GM12878 (cell line): ENCODE results near the gene LGALS4. TPM values are rescaled to one million over a fixed set of nuclear protein-coding genes. Genes with fewer than 3 reads are reported as not detected.

ENCODE experiments used
- ATAC-seq: fragments of 200-7000 bp; cut with Tn5 transposase; 3 replicates; pipeline ENCODE4 v1.9.1; 2020; ENCODE audit warnings: mild to moderate bottlenecking, moderate library complexity
- BruUV-seq: library from RNA; stranded (reverse); fragments of 400-500 nt; replicated peaks from 2 replicates; lab custom pipeline; 2021; lab: Mats Ljungman, UMichigan
- CTCF ChIA-PET: fragments of 300-600 bp; sonication (Branson Sonifier 250); formaldehyde crosslinking; extraction: SDS; loops from one replicate; lab custom pipeline; 2021; ENCODE audit warnings: inconsistent platforms; lab: Yijun Ruan, JAX
- POLR2A ChIA-PET: fragments of 350-600 bp; formaldehyde crosslinking; extraction: SDS; loops from one replicate; lab custom pipeline; 2021; ENCODE audit warnings: inconsistent platforms; lab: Charles Lee
- RAD21 ChIA-PET: fragments of 300-600 bp; sonication (Branson Sonifier 250); formaldehyde crosslinking; loops from one replicate; lab custom pipeline; 2023; ENCODE audit warnings: antibody characterized with exemption; ENCODE audit not compliant: unreplicated experiment; lab: Charles Lee
- SMC1A ChIA-PET: fragments of 300-600 bp; sonication (Branson Sonifier 250); formaldehyde crosslinking; loops from one replicate; lab custom pipeline; 2023; ENCODE audit not compliant: unreplicated experiment, uncharacterized antibody; lab: Charles Lee
- DNase-seq: peaks from one replicate; pipeline ENCODE4 v3.0.0-alpha.2; 2011; ENCODE audit warnings: low read depth, low spot score
- FAIRE-seq: peaks from 3 replicates; lab custom pipeline; 2011; peaks lifted over from hg19 to GRCh38; lab: Jason Lieb, UNC
- H2AFZ ChIP-seq: 2 replicates; pipeline ENCODE4 v1.6.0; 2011; ENCODE audit warnings: low read depth, low read length, control low read depth; ENCODE audit not compliant: control insufficient read depth
- H3K27ac ChIP-seq: 2 replicates; pipeline ENCODE4 v1.5.1; 2011; ENCODE audit warnings: control low read depth; ENCODE audit not compliant: control insufficient read depth, insufficient read depth
- H3K27me3 ChIP-seq, 2 experiments: replicated peaks in 1 of 2; 2 replicates each; pipeline versions ENCODE4 v1.6.0 to v1.6.1; 2011; ENCODE audit warnings: low read length in 1 of 2; ENCODE audit not compliant: control insufficient read depth in 2 of 2, insufficient read depth in 2 of 2
- H3K36me3 ChIP-seq, 2 experiments: 2 replicates each; pipeline ENCODE4 v1.5.1; 2011; ENCODE audit warnings: low read length in 1 of 2; ENCODE audit not compliant: control insufficient read depth in 2 of 2, insufficient read depth in 2 of 2
- H3K4me1 ChIP-seq: 2 replicates; pipeline ENCODE4 v1.6.1; 2011; ENCODE audit warnings: mild to moderate bottlenecking, low read length, moderate library complexity, mixed read lengths; ENCODE audit not compliant: control insufficient read depth, insufficient read depth
- H3K4me2 ChIP-seq: 2 replicates; pipeline ENCODE4 v1.6.0; 2011; ENCODE audit warnings: control low read depth; ENCODE audit not compliant: control insufficient read depth, insufficient read depth
- H3K4me3 ChIP-seq: fragments of 200-600 bp; sonication (generic); 2 replicates; pipeline ENCODE4 v1.5.1; 2016
- H3K79me2 ChIP-seq: 2 replicates; pipeline ENCODE4 v1.6.0; 2011; ENCODE audit warnings: low read length; ENCODE audit not compliant: control insufficient read depth, insufficient read depth
- H3K9ac ChIP-seq: 2 replicates; pipeline ENCODE4 v1.8.0; 2011; ENCODE audit warnings: low read length, control low read depth, mixed read lengths; ENCODE audit not compliant: control insufficient read depth, insufficient read depth
- H3K9me3 ChIP-seq: replicated peaks from 3 replicates; pipeline ENCODE4 v1.5.1; 2011; ENCODE audit warnings: mild to moderate bottlenecking, low read length; ENCODE audit not compliant: control insufficient read depth, insufficient read depth
- H4K20me1 ChIP-seq: 2 replicates; pipeline ENCODE4 v1.6.0; 2011; ENCODE audit not compliant: control insufficient read depth, insufficient read depth
- BACH1 ChIP-seq: fragments of 450-650 bp; IDR thresholded peaks from 2 replicates; pipeline ENCODE4 v1.6.1; 2017; ENCODE audit warnings: mild to moderate bottlenecking, borderline replicate concordance
- CBX3 ChIP-seq: fragments of 200-600 bp; sonication (generic); IDR thresholded peaks from 2 replicates; pipeline ENCODE4 v1.6.1; 2016; ENCODE audit warnings: low read depth, borderline replicate concordance
- DPF2 ChIP-seq: fragments of 450-650 bp; IDR thresholded peaks from 2 replicates; pipeline ENCODE4 v1.6.1; 2017; ENCODE audit warnings: mild to moderate bottlenecking
- EP300 ChIP-seq, 2 experiments: fragments of 150-350 bp in 1 of 2; IDR thresholded peaks; 2 replicates each; pipeline ENCODE4 v1.6.1; 2011 to 2012; ENCODE audit warnings: low read depth in 2 of 2, low read length in 2 of 2, borderline replicate concordance in 1 of 2, improper control_type of control experiment in 1 of 2, inconsistent platforms in 1 of 2; ENCODE audit not compliant: control insufficient read depth in 1 of 2
- ESRRA ChIP-seq: IDR thresholded peaks from 2 replicates; pipeline ENCODE4 v1.6.1; 2012; ENCODE audit warnings: mild to moderate bottlenecking, low read length, improper control_type of control experiment
- MTA3 ChIP-seq: IDR thresholded peaks from 2 replicates; pipeline ENCODE4 v1.6.1; 2012; ENCODE audit warnings: low read length, inconsistent platforms, borderline replicate concordance
- MXI1 ChIP-seq: fragments of 150-350 bp; IDR thresholded peaks from 2 replicates; pipeline ENCODE4 v1.6.1; 2011; ENCODE audit warnings: low read depth, mild to moderate bottlenecking, inconsistent platforms, low read length, improper control_type of control experiment
- MYC ChIP-seq: IDR thresholded peaks from 2 replicates; pipeline ENCODE4 v1.6.1; 2011; ENCODE audit warnings: mild to moderate bottlenecking, low read length, moderate library complexity, inconsistent platforms; ENCODE audit not compliant: insufficient read depth, insufficient replicate concordance, insufficient read length, severe bottlenecking
- NBN ChIP-seq: fragments of 450-650 bp; IDR thresholded peaks from 2 replicates; pipeline ENCODE4 v1.6.1; 2016
- PKNOX1 ChIP-seq: fragments of 450-650 bp; IDR thresholded peaks from 2 replicates; pipeline ENCODE4 v1.6.1; 2016; ENCODE audit warnings: mild to moderate bottlenecking
- POLR2A ChIP-seq: IDR thresholded peaks from 2 replicates; pipeline ENCODE4 v1.6.1; 2011; ENCODE audit warnings: low read depth, mild to moderate bottlenecking, low read length
- POLR2AphosphoS5 ChIP-seq: IDR thresholded peaks from 2 replicates; pipeline ENCODE4 v1.6.1; 2011; ENCODE audit warnings: mild to moderate bottlenecking, low read length, inconsistent platforms
- RB1 ChIP-seq: fragments of 450-650 bp; formaldehyde crosslinking; IDR thresholded peaks from 2 replicates; pipeline ENCODE4 v1.6.1; 2017; ENCODE audit warnings: mild to moderate bottlenecking, borderline replicate concordance
- TAF1 ChIP-seq: IDR thresholded peaks from 2 replicates; pipeline ENCODE4 v1.6.1; 2011; ENCODE audit warnings: mild to moderate bottlenecking, low read depth, low read length, borderline replicate concordance
- TCF3 ChIP-seq: IDR thresholded peaks from 2 replicates; pipeline ENCODE4 v1.6.1; 2012; ENCODE audit warnings: low read depth, mild to moderate bottlenecking, low read length, borderline replicate concordance; ENCODE audit not compliant: insufficient read depth
- USF2 ChIP-seq: IDR thresholded peaks from 2 replicates; pipeline ENCODE4 v1.6.1; 2011; ENCODE audit warnings: low read depth, low read length, improper control_type of control experiment, borderline replicate concordance
- WGBS: methylation state at CpG from one replicate; pipeline ENCODE4 v1.1.6; 2016; ENCODE audit warnings: low lambda C conversion rate; ENCODE audit not compliant: insufficient replicate concordance, insufficient coverage; ENCODE audit errors: missing lambda C conversion rate; 5-methylcytosine and 5-hydroxymethylcytosine counted together
- in situ Hi-C: fragments of 300-500 bp; cut with MboI; formaldehyde crosslinking; loops from 9 replicates; pipeline ENCODE4 v1.14.3; 2018; ENCODE audit warnings: mixed read lengths
- intact Hi-C: fragments of 100-400 bp; cut with micrococcal nuclease; formaldehyde crosslinking; loops from one replicate; pipeline ENCODE4 v1.14.2; 2022; ENCODE audit not compliant: unreplicated experiment
- polyA plus RNA-seq, 11 experiments: library from polyadenylated mRNA; depleted of rRNA in 4 of 11; unstranded in 6 of 11; stranded (reverse) in 5 of 11; fragments of >200 nt; fragmentation: Nextera tagmentation in 4 of 11; fragmentation: Illumina TruSeq in 1 of 11; extraction: Ambion mirVana in 4 of 11; extraction: Trizol in 1 of 11; gene quantifications; 1 replicate in 1 of 11; 2 replicates in 10 of 11; pipeline versions ENCODE4 v1.2.1 to v1.2.3, GENCODE V29; 2011 to 2016; ENCODE audit warnings: inconsistent platforms in 2 of 11, missing spikeins in 2 of 11, low read depth in 1 of 11
- total RNA-seq, 4 experiments: library from RNA; depleted of rRNA in 3 of 4; stranded (reverse); fragments of >200 nt in 3 of 4; fragmentation: Illumina TruSeq in 1 of 4; extraction: Trizol in 1 of 4; gene quantifications; 2 replicates each; pipeline versions ENCODE4 v1.2.1 to v1.2.3, GENCODE V29; 2013 to 2021
- TF ChIP-seq, protein P1 (sequence below): IDR thresholded peaks from 2 replicates; pipeline ENCODE4 v1.6.1; 2011; ENCODE audit warnings: borderline replicate concordance, low read depth, mild to moderate bottlenecking, moderate library complexity, low read length; ENCODE audit not compliant: insufficient read depth, poor library complexity, severe bottlenecking

The LGALS4 gene
- total and polyA plus RNA-seq, 10 of the 15 experiments (the other 5 are each of a cell fraction or from before 2014, with no cell fraction given) = 0.13 to 2.1 (median 0.26) TPM; not detected in 4

DNA sequence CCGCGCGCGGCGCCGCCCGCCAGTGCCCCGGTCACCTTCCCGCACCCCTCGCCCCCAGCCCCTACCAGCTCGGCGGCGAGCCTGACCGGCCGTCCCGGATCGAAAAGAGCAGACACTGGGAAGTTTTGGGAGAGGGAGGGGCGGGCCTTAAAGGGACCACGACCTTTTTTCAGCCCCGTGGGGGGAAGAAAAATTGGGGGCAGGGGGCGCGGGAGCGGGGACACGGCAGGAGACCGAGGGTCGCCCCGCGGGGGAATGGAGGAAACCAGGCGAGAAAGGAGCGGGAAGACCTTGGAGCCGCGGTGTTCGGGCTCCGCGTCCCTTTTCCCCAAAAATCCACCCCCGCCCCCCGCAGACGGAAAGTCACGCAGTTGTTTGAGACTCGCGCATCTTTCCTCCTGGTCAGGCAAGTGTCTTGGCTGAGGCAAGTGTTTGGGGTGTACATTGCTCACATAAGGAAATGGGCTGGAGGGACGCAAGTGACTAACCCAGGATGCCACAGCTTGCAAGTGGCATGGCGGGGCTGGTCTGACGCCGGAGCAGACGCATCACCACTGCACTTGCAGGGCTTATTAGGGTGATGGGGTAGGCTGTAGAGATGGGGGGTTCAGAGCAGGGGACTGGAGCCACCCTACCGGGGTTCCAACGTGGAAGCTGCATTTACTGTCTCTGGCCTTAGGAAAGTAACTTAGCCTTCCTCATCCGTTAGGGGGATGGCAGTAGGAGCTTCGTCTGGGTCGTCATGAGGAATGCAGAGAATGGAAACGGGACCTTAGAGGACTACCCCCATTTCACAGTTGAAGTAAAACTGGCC is 39.7 kb upstream of the LGALS4 start (continued):
- TF ChIP-seq POLR2AphosphoS5 (peak; percentile 78), MXI1 (peak; percentile 24; the same call in 1 of the 2 replicates), TAF1 (peak; percentile 40; the same call in 1 of the 2 replicates), MTA3 (0 out of 2 replicates have a peak, but pooled peaks have one; percentile 61), BACH1 (peak; percentile 32; the same call in 1 of the 2 replicates), RB1 (no peak), POLR2A (peak; percentile 84), CBX3 (no peak), DPF2 (peak; percentile 33; the same call in 1 of the 2 replicates), NBN (peak; percentile 52; the same call in 1 of the 2 replicates)

- no TSS peak for BruUV-seq
- intact Hi-C loops = no loop called here
- Histone ChIP-seq H3K27ac (peak overlapping the region; percentile 91), H3K4me3 (peak overlapping the region; percentile 96), H3K9me3 (no peaks in the 10 kb centered on the region), H3K36me3 (peaks cover 5 to 9% of the 10 kb centered on the region in 2 experiments), H3K9ac (peak overlapping the region; percentile 92), H3K4me1 (peaks cover 11% of the 10 kb centered on the region), H3K79me2 (peaks cover 29% of the 10 kb centered on the region), H3K27me3 (no peaks in the 10 kb centered on the region), H2AFZ (peak overlapping the region; percentile 55; the same call in 1 of the 2 replicates), H3K4me2 (peak overlapping the region; percentile 98), H4K20me1 (peaks cover 3% of the 10 kb centered on the region; the same call in 1 of the 2 replicates)
- DNase-seq (no peak), FAIRE-seq (no peak), ATAC-seq (peak; percentile 28)
- ChIA-PET RAD21 (interaction anchor here (0.7 to 3.6 kb wide), 6 partner anchors 9 to 26 kb away, joined by 3 to 47 read pairs (median 7); partner anchors contain the start of genes ECH1 and RINL), POLR2A (interaction anchor here (0.6 to 4.4 kb wide), 9 partner anchors 13 to 236 kb away, joined by 3 to 144 read pairs (median 5); partner anchors contain the start of genes ECH1, MRPS12, NFKBIB and SARS2), SMC1A (interaction anchor here (1.0 to 4.5 kb wide), 6 partner anchors 10 to 20 kb away, joined by 3 to 44 read pairs (median 8); no protein-coding TSS in a partner anchor), CTCF (interaction anchor here (0.6 to 2.5 kb wide), 7 partner anchors 9 to 449 kb away, joined by 3 to 14 read pairs (median 4); partner anchors contain the start of genes FAM98C, NFKBIB and SIRT2)
- in situ Hi-C loops = no loop called here
- WGBS = 1% methylated on average over 29 of the region's 67 CpGs
- TF ChIP-seq USF2 = peak; percentile 73
- peak; percentile 88 for TF ChIP-seq MYC
- TF ChIP-seq ESRRA = no peak
- peak; percentile 53 for TF ChIP-seq PKNOX1
- 0 out of 2 replicates have a peak, but pooled peaks have one; percentile 48 for TF ChIP-seq TCF3
- TF ChIP-seq EP300 (IDR thresholded peaks at IDR 0.05; ENCODE audit: borderline replicate concordance in 1 of 2, control insufficient read depth in 1 of 2, low read depth in 2 of 2, low read length in 2 of 2) = no peak
- no peak for TF ChIP-seq MTA3
- TF ChIP-seq, protein P1, sequence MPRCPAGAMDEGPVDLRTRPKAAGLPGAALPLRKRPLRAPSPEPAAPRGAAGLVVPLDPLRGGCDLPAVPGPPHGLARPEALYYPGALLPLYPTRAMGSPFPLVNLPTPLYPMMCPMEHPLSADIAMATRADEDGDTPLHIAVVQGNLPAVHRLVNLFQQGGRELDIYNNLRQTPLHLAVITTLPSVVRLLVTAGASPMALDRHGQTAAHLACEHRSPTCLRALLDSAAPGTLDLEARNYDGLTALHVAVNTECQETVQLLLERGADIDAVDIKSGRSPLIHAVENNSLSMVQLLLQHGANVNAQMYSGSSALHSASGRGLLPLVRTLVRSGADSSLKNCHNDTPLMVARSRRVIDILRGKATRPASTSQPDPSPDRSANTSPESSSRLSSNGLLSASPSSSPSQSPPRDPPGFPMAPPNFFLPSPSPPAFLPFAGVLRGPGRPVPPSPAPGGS = no peak
Measured at GRCh38 chr19:38851622-38852230, 39.0 kb upstream of the LGALS4 start.
